ENCODE results near the gene USHBP1. TPM values are rescaled to one million over a fixed set of nuclear protein-coding genes. Genes with fewer than 3 reads are reported as not detected.
A peak's percentile ranks its signal among the peaks of the same experiment; 100 is the strongest.

USHBP1 gene
- total RNA-seq, 1 donor from 2014 or later, result 0.29 TPM

DNA sequence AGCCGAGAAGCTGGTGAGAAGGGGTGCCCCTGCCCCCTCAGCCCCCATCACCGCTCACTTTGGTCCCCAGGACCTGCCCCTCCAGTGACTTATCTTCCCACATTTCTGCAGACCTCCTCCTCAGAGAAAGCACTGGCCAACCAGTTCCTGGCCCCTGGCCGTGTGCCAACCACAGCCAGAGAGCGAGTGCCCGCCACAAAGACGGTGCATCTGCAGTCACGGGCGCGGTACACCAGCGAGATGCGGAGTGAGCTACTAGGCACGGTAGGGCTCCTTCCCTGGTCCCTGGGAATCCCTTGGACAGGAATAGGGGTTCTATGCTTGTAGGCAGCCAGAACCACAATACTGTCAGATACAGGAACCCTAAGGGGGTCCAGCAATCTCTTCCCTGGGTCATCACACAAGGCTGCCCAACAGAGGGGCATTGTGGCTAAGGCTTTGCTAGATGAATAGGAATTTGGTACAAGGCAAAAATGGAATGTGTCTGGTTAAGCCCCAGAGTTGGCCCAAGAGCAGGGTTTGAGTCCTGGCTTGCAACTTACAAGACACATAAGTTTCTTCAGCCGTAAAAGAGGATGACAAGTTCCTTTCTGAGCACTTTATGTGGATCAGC lies 48.4 kb downstream of the USHBP1 start:
- Mint-ChIP-seq H3K27ac (no peak overlapping the region), H3K4me3 (peak overlapping the region; percentile 96), H3K4me1 (ENCODE audit: unreplicated experiment) (peaks cover 8% of the 10 kb centered on the region), H3K36me3 (peaks cover 7% of the 10 kb centered on the region), H3K9me3 (no peaks in the 10 kb centered on the region), H3K27me3 (no peaks in the 10 kb centered on the region)
- TF ChIP-seq, protein P1, sequence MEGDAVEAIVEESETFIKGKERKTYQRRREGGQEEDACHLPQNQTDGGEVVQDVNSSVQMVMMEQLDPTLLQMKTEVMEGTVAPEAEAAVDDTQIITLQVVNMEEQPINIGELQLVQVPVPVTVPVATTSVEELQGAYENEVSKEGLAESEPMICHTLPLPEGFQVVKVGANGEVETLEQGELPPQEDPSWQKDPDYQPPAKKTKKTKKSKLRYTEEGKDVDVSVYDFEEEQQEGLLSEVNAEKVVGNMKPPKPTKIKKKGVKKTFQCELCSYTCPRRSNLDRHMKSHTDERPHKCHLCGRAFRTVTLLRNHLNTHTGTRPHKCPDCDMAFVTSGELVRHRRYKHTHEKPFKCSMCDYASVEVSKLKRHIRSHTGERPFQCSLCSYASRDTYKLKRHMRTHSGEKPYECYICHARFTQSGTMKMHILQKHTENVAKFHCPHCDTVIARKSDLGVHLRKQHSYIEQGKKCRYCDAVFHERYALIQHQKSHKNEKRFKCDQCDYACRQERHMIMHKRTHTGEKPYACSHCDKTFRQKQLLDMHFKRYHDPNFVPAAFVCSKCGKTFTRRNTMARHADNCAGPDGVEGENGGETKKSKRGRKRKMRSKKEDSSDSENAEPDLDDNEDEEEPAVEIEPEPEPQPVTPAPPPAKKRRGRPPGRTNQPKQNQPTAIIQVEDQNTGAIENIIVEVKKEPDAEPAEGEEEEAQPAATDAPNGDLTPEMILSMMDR (conservative IDR thresholded peaks at IDR 0.05), result no peak
- DNase-seq (ENCODE audit: extremely low spot score, unreplicated experiment), result no peak

DNA sequence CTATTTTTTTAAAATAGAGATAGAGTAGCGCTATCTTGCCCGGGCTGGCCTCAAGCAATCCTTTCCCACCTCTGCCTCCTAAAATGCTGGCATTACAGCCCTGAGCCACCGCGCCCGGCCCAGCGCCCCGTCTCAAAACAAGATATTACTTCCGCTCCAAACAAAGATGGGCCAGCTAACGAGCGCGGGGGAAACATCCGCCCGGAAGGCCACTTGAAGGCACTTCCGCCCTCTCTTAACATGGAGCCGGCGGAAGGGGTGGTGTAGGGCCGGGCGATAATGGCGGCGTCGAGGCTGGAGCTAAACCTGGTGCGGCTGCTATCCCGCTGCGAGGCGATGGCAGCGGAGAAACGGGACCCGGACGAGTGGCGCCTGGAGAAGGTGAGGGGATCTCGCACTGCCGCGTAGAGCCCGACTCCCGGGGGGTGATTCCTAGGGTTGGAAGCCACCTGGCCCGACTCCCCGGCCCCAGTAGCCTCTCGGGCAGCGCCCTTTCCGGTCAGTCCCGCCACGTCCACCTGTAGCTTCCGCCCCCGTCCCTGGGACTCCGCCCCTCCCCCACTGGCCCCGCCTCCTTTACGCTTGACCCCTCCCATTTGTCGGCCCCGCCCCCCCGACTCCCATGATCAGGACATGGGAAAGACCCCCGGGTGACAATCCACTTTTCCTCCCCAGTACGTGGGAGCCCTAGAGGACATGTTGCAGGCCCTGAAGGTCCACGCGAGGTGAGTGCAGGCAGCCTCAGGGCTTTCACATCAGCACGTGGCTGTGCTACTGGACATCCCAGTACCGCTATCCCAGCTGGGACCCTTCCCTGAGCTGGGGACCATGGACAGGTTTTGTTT lies 49.2 kb downstream of the USHBP1 start, which contains the start of gene USE1:
Gene USE1 (plus strand): TSS at position 231 of the 845 bp plus-strand sequence. CDS start 49 bp downstream, at position 280.
- TF ChIP-seq, protein P1 (conservative IDR thresholded peaks at IDR 0.05), result no peak
- Mint-ChIP-seq H3K9me3 (no peaks in the 10 kb centered on the region), H3K4me3 (peak within 1 kb of the TSS; percentile 96), H3K27ac (peak within 1 kb of the TSS; percentile 97), H3K36me3 (peaks cover 7% of the 10 kb centered on the region), H3K27me3 (no peaks in the 10 kb centered on the region), H3K4me1 (ENCODE audit: unreplicated experiment) (peaks cover 8% of the 10 kb centered on the region)
- peak; percentile 90 for DNase-seq (ENCODE audit: extremely low spot score, unreplicated experiment)

DNA sequence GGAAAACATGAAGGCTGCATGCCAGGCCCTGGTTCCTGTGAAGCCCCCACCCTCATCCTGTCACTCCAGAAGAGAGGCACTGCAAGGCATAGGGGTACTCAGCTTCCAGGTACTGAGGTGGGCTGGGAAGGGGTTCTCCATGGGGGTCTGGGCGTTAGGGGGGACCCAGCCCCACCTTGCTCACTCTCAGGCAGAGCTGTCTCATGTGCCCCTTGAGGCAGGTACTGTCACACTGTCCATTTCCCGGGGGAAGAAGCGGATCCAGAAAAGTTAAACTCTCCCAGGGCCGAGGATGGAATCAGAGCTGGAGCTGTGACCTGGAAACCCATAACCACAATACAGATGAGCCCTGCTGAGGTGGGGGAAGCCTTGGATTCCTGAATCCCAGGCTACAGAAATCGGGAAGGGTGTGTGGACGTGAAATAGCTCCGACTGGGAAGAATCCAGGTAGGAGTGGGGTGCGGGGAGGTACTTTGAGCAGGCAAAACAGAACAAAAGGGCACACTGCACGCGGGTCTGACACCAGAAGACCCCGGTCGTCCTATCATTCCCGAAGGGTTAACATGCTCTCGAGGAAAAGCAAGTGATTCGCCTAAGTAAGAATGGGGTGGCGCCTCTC lies 49.9 kb downstream of the USHBP1 start:
- Mint-ChIP-seq H3K4me3 (peak overlapping the region; percentile 96), H3K36me3 (peaks cover 7% of the 10 kb centered on the region), H3K9me3 (no peaks in the 10 kb centered on the region), H3K4me1 (ENCODE audit: unreplicated experiment) (peaks cover 8% of the 10 kb centered on the region), H3K27ac (peak overlapping the region; percentile 97), H3K27me3 (no peaks in the 10 kb centered on the region)
- TF ChIP-seq, protein P1 (conservative IDR thresholded peaks at IDR 0.05), result no peak
- no peak for DNase-seq (ENCODE audit: extremely low spot score, unreplicated experiment)

DNA sequence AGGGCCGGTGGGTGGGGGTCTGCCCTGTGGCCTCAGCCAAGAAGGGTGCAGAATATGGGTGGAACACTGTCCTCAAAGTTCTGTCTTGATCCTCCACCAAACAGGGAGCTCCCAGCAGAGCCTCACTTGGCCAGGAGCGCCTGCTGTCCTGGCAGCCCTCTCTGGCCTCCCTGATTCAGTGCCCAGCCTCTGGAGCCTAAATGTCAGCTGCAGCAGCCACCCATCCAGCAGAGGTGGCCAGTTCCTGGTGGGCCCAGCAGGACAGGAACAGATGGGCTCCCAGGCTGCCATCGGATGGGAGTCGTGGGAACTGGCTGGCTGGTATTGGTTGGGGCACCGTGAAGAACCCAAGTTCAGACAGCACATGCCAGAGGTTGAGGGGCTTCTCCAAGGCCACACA lies 51.2 kb downstream of the USHBP1 start:
- H3K9me3 Mint-ChIP-seq, result no peaks in the 10 kb centered on the region
- H3K4me1 Mint-ChIP-seq (ENCODE audit: unreplicated experiment), result peaks cover 8% of the 10 kb centered on the region
- H3K36me3 Mint-ChIP-seq, result peaks cover 13% of the 10 kb centered on the region
- no peak for DNase-seq (ENCODE audit: extremely low spot score, unreplicated experiment)
- H3K4me3 Mint-ChIP-seq, result no peak overlapping the region
- TF ChIP-seq, protein P1 (conservative IDR thresholded peaks at IDR 0.05), result no peak
- no peak overlapping the region for H3K27ac Mint-ChIP-seq
- H3K27me3 Mint-ChIP-seq, result no peaks in the 10 kb centered on the region

DNA sequence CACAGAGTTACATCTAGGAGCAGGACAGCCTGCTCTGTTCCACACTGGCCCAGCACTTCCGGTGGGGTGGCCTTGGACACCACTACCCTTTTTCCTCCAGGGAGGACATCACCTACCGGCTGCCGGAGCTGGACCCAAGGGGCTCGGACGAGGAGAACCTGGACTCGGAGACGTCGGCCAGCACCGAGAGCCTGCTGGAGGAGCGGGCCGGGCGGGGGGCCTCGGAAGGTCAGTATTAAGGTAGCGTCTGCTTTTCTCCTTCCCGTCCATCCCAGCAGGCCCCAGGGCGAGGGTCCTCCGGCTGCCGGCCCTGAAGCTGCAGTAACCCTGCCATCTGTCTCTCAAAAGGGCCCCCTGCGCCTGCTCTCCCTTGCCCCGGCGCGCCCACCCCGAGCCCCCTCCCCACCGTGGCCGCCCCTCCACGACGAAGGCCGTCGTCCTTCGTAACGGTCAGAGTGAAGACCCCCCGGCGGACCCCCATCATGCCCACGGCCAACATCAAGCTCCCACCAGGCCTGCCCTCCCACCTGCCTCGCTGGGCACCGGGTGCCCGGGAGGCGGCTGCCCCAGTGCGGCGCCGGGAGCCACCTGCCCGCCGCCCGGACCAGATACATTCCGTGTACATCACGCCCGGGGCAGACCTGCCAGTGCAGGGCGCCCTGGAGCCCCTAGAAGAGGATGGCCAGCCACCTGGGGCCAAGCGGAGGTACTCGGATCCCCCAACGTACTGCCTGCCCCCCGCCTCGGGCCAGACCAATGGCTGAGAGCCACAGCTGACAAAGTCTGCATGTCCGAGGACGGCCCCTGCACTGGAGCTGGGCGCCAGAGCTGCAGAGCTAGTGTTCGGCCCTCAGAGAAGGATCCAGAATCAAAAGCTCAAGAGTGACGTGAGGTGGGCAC lies 52.7 kb downstream of the USHBP1 start:
- Mint-ChIP-seq H3K27me3 (no peaks in the 10 kb centered on the region), H3K4me3 (no peak overlapping the region), H3K9me3 (no peaks in the 10 kb centered on the region), H3K27ac (no peak overlapping the region), H3K36me3 (peaks cover 14% of the 10 kb centered on the region), H3K4me1 (ENCODE audit: unreplicated experiment) (peaks cover 8% of the 10 kb centered on the region)
- TF ChIP-seq, protein P1 (conservative IDR thresholded peaks at IDR 0.05), result no peak
- no peak for DNase-seq (ENCODE audit: extremely low spot score, unreplicated experiment)
